A549 (cell line): ENCODE data around the gene GLE1.

Experiments
- MAFK ChIP-seq: fragments of 450-650 bp; IDR thresholded peaks from 2 replicates; pipeline ENCODE4 v1.6.1; 2014; ENCODE audit not compliant: partially characterized antibody
- REST ChIP-seq: fragments of 200-600 bp; sonication (generic); IDR thresholded peaks from 2 replicates; pipeline ENCODE4 v1.6.1; 2016; ENCODE audit warnings: antibody characterized with exemption, mild to moderate bottlenecking, moderate library complexity
- TF ChIP-seq, protein P1 (sequence below): fragments of >200 bp; sonication (Bioruptor Twin); formaldehyde crosslinking; IDR thresholded peaks from 3 replicates; pipeline ENCODE4 v1.5.1; 2016

- TF ChIP-seq, protein P1, sequence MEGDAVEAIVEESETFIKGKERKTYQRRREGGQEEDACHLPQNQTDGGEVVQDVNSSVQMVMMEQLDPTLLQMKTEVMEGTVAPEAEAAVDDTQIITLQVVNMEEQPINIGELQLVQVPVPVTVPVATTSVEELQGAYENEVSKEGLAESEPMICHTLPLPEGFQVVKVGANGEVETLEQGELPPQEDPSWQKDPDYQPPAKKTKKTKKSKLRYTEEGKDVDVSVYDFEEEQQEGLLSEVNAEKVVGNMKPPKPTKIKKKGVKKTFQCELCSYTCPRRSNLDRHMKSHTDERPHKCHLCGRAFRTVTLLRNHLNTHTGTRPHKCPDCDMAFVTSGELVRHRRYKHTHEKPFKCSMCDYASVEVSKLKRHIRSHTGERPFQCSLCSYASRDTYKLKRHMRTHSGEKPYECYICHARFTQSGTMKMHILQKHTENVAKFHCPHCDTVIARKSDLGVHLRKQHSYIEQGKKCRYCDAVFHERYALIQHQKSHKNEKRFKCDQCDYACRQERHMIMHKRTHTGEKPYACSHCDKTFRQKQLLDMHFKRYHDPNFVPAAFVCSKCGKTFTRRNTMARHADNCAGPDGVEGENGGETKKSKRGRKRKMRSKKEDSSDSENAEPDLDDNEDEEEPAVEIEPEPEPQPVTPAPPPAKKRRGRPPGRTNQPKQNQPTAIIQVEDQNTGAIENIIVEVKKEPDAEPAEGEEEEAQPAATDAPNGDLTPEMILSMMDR, result no peak
- TF ChIP-seq REST (no peak), MAFK (no peak)
Observed at GRCh38 chr9:128587453-128587852, 82.9 kb downstream of the GLE1 start.
